ENCODE data around the gene COMMD3. TPM values are rescaled to one million over a fixed set of nuclear protein-coding genes. Genes with fewer than 3 reads are reported as not detected.
A peak's percentile ranks its signal among the peaks of the same experiment; 100 is the strongest.

Gene COMMD3
- total RNA-seq, 2 donors from 2014 or later, result 30.7 to 38.8 TPM

- Histone ChIP-seq H3K4me1 (replicated peaks) (peaks cover 12% of the 10 kb centered on the region), H3K36me3 (no peaks in the 10 kb centered on the region), H3K9me3 (no peaks in the 10 kb centered on the region), H3K4me3 (peak overlapping the region; percentile 24 to 30), H3K27me3 (replicated peaks; ENCODE audit: insufficient read depth) (peaks cover 15% of the 10 kb centered on the region), H3K27ac (no peak overlapping the region)
- intact Hi-C loops (cut with DNase I), result no loop called here
- WGBS, result 18% methylated on average over 62 of the region's 73 CpGs
- DNase-seq (ENCODE audit: low spot score), result no peak
- TF ChIP-seq CTCF (IDR thresholded peaks at IDR 0.05) (no peak), POLR2AphosphoS5 (IDR thresholded peaks at IDR 0.05) (no peak), POLR2A (IDR thresholded peaks at IDR 0.05) (no peak)
Measured at GRCh38 chr10:22334414-22335172, 18.4 kb downstream of the COMMD3 start.

GRCh38 chr10:22335173-22335933 lies 19.2 kb downstream of the COMMD3 start:
- H3K27me3 ChIP-seq (replicated peaks; ENCODE audit: insufficient read depth), result peaks cover 15% of the 10 kb centered on the region
- no peaks in the 10 kb centered on the region for H3K9me3 ChIP-seq
- 3% methylated on average over 57 of the region's 71 CpGs for WGBS
- peaks cover 12% of the 10 kb centered on the region for H3K4me1 ChIP-seq (replicated peaks)
- H3K36me3 ChIP-seq, result no peaks in the 10 kb centered on the region
- no peak for DNase-seq (ENCODE audit: low spot score)
- H3K4me3 ChIP-seq, result peak overlapping the region; percentile 24 to 30
- TF ChIP-seq POLR2A (IDR thresholded peaks at IDR 0.05) (no peak), POLR2AphosphoS5 (IDR thresholded peaks at IDR 0.05) (peak; percentile 21), CTCF (IDR thresholded peaks at IDR 0.05) (peak in 2 of 4 experiments; percentile 32 to 46)
- intact Hi-C loops (cut with DNase I), result no loop called here
- no peak overlapping the region for H3K27ac ChIP-seq

DNA sequence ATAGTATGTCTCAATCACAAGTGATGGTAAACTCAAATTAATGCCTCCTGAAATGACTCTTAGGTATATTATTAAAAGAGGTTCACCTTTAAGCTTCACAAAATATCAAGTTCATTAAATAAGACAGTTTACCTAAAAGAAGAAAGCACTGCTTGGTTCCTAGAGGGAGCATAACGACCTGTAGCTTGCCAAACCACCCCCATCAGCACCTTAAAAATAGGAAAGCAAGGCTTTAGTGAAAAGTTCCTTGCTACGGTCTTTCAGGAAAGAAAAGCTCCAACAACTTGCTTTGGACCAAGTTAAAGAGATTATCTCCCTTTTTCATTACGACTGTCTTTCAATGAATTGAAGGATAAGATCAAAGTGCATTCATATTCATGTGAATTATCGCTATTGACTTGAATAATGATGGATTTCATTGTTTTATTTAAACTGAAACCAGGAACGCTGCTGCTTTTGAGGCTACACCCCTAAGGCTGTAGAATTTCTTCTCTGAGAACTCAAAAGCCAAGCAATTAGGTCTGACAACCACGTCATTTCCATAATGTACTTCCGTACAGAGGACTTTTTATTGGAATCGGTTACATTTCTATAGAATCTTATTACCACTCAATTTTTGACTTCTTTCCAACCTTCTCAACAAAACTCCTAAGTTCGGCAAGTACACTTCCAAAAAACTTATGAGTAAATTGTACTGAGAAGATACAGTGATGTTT lies 22.2 kb downstream of the COMMD3 start:
- peaks cover 17% of the 10 kb centered on the region for H3K27me3 ChIP-seq (replicated peaks; ENCODE audit: insufficient read depth)
- no peak for TF ChIP-seq CTCF (IDR thresholded peaks at IDR 0.05)
- no peak for TF ChIP-seq POLR2AphosphoS5 (IDR thresholded peaks at IDR 0.05)
- no peak for TF ChIP-seq POLR2A (IDR thresholded peaks at IDR 0.05)
- intact Hi-C loops (cut with DNase I), result no loop called here
- no peaks in the 10 kb centered on the region for H3K36me3 ChIP-seq
- H3K4me1 ChIP-seq (replicated peaks), result peaks cover 12% of the 10 kb centered on the region
- no peak overlapping the region for H3K27ac ChIP-seq
- no peak for DNase-seq (ENCODE audit: low spot score)
- H3K9me3 ChIP-seq, result no peaks in the 10 kb centered on the region
- WGBS, result 24% methylated on average over 9 of the region's 9 CpGs
- H3K4me3 ChIP-seq, result no peak overlapping the region

- H3K9me3 ChIP-seq, result no peaks in the 10 kb centered on the region
- peaks cover 12% of the 10 kb centered on the region for H3K4me1 ChIP-seq (replicated peaks)
- no peak for DNase-seq (ENCODE audit: low spot score)
- H3K27me3 ChIP-seq (replicated peaks; ENCODE audit: insufficient read depth), result peaks cover 21% of the 10 kb centered on the region
- no peak overlapping the region for H3K27ac ChIP-seq
- no peaks in the 10 kb centered on the region for H3K36me3 ChIP-seq
- TF ChIP-seq CTCF (IDR thresholded peaks at IDR 0.05) (no peak), POLR2A (IDR thresholded peaks at IDR 0.05) (no peak)
- intact Hi-C loops (cut with DNase I), result no loop called here
- no peak overlapping the region for H3K4me3 ChIP-seq
Measured at GRCh38 chr10:22338931-22339330, 22.7 kb downstream of the COMMD3 start.
